ENCODE measurements around the gene ORAI3.

DNA sequence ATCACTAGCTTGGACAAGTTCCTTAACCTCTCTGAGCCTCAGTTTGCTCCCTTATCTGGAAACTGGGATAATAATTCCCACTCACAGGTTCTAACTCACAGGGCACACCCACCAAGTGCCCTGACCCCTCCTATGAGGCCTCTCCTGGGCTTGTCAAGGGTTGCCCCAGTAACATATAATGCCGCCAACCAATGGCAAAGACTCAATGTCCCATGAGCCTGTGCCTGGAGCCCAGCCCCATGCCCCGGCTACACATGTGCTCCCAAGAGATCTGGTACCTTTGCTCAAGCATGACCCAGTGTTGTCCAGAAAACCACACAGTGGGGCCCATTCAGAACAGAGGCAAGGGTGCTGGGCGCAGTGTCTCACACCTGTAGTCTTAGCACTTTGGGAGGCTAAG is 34.0 kb upstream of the ORAI3 start:
- TF ChIP-seq, protein P1, sequence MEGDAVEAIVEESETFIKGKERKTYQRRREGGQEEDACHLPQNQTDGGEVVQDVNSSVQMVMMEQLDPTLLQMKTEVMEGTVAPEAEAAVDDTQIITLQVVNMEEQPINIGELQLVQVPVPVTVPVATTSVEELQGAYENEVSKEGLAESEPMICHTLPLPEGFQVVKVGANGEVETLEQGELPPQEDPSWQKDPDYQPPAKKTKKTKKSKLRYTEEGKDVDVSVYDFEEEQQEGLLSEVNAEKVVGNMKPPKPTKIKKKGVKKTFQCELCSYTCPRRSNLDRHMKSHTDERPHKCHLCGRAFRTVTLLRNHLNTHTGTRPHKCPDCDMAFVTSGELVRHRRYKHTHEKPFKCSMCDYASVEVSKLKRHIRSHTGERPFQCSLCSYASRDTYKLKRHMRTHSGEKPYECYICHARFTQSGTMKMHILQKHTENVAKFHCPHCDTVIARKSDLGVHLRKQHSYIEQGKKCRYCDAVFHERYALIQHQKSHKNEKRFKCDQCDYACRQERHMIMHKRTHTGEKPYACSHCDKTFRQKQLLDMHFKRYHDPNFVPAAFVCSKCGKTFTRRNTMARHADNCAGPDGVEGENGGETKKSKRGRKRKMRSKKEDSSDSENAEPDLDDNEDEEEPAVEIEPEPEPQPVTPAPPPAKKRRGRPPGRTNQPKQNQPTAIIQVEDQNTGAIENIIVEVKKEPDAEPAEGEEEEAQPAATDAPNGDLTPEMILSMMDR (IDR thresholded peaks at IDR 0.05) = no peak
- TF ChIP-seq POLR2A (IDR thresholded peaks at IDR 0.05) (no peak), EP300 (IDR thresholded peaks at IDR 0.05) (no peak)
